Naive thymus-derived CD4-positive, alpha-beta T cell (primary cell): ENCODE measurements around the gene ARL14EPL. TPM values are rescaled to one million over a fixed set of nuclear protein-coding genes. Genes with fewer than 3 reads are reported as not detected.

Experiments
- ATAC-seq: fragments of 150-1000 bp; cut with Tn5 transposase; 2 replicates; pipeline ENCODE4 v1.10.0; 2021; ENCODE audit warnings: mild to moderate bottlenecking, moderate library complexity
- CTCF ChIA-PET: fragments of 350-600 bp; sonication (Branson Sonifier 250); formaldehyde crosslinking; loops from one replicate; lab custom pipeline; 2021; ENCODE audit warnings: antibody characterized with exemption; lab: Charles Lee
- POLR2A ChIA-PET: fragments of 350-600 bp; sonication (Branson Sonifier 250); formaldehyde crosslinking; loops from one replicate; lab custom pipeline; 2021; ENCODE audit warnings: antibody characterized with exemption, inconsistent platforms; lab: Charles Lee
- DNase-seq, 9 donors: peaks; one replicate each; pipeline versions ENCODE4 v3.0.0 to v3.0.0-alpha.2; 2020 to 2022; ENCODE audit warnings: mixed read lengths in 1 of 9
- H3K27ac ChIP-seq: one replicate; pipeline ENCODE4 v1.7.0; 2013; ENCODE audit warnings: mild to moderate bottlenecking, low read depth, low read length, moderate library complexity
- H3K27me3 ChIP-seq, 2 donors: one replicate each; pipeline ENCODE4 v1.7.0; 2013; ENCODE audit warnings: low read length in 2 of 2, mild to moderate bottlenecking in 2 of 2, moderate library complexity in 2 of 2; ENCODE audit not compliant: control insufficient read depth in 2 of 2, insufficient read depth in 2 of 2
- H3K36me3 ChIP-seq, 3 experiments: 1 replicate in 2 of 3; 2 replicates in 1 of 3; pipeline ENCODE4 v1.7.0; 2013; ENCODE audit warnings: low read length in 3 of 3, mild to moderate bottlenecking in 3 of 3, moderate library complexity in 1 of 3; ENCODE audit not compliant: insufficient read depth in 3 of 3, control insufficient read depth in 2 of 3
- H3K4me1 ChIP-seq, 2 donors: one replicate each; pipeline ENCODE4 v1.7.0; 2013; ENCODE audit warnings: low read length in 2 of 2, mild to moderate bottlenecking in 2 of 2, moderate library complexity in 1 of 2; ENCODE audit not compliant: control insufficient read depth in 2 of 2, insufficient read depth in 2 of 2
- H3K4me3 ChIP-seq: 2 replicates; pipeline ENCODE4 v1.7.0; 2013; ENCODE audit warnings: mild to moderate bottlenecking, low read length
- H3K9me3 ChIP-seq, 3 experiments: 1 replicate in 2 of 3; 2 replicates in 1 of 3; pipeline ENCODE4 v1.7.0; 2013; ENCODE audit warnings: low read length in 3 of 3; ENCODE audit not compliant: control insufficient read depth in 2 of 3
- H3K27ac Mint-ChIP-seq, 9 donors: one replicate each; pipeline ENCODE4 v1.8.0; 2020 to 2022; ENCODE audit warnings: mixed read lengths in 9 of 9, mild to moderate bottlenecking in 8 of 9, moderate library complexity in 5 of 9, inconsistent platforms in 2 of 9
- H3K27me3 Mint-ChIP-seq, 5 donors: one replicate each; pipeline ENCODE4 v1.8.0; 2021 to 2022; ENCODE audit warnings: mixed read lengths in 5 of 5, mild to moderate bottlenecking in 1 of 5
- H3K36me3 Mint-ChIP-seq, 5 donors: one replicate each; pipeline ENCODE4 v1.8.0; 2020 to 2022; ENCODE audit warnings: mixed read lengths in 5 of 5, mild to moderate bottlenecking in 3 of 5, inconsistent platforms in 1 of 5
- H3K4me1 Mint-ChIP-seq, 7 donors: one replicate each; pipeline ENCODE4 v1.8.0; 2020 to 2022; ENCODE audit warnings: mixed read lengths in 7 of 7, mild to moderate bottlenecking in 3 of 7, inconsistent platforms in 1 of 7
- H3K4me3 Mint-ChIP-seq, 10 donors: one replicate each; pipeline ENCODE4 v1.8.0; 2020 to 2022; ENCODE audit warnings: mild to moderate bottlenecking in 10 of 10, mixed read lengths in 10 of 10, moderate library complexity in 6 of 10, inconsistent platforms in 2 of 10
- H3K9me3 Mint-ChIP-seq, 11 donors: one replicate each; pipeline ENCODE4 v1.8.0; 2020 to 2022; ENCODE audit warnings: mixed read lengths in 11 of 11, mild to moderate bottlenecking in 4 of 11, inconsistent platforms in 1 of 11, moderate library complexity in 1 of 11
- intact Hi-C, 2 donors: fragments of 100-400 bp; cut with micrococcal nuclease; formaldehyde crosslinking; loops; one replicate each; pipeline ENCODE4 v1.15.1; 2023
- polyA plus RNA-seq, 2 donors: library from polyadenylated mRNA; unstranded; fragments of 300-500 nt; fragmentation: Illumina TruSeq; gene quantifications; one replicate each; pipeline ENCODE4 v1.2.3, GENCODE V29; 2021
- total RNA-seq, 6 experiments: library from RNA in 5 of 6; stranded (reverse) in 5 of 6; gene quantifications; 1 replicate in 5 of 6; 2 replicates in 1 of 6; pipeline ENCODE4 v1.2.3 and lab custom pipeline; 2021 to 2026

The ARL14EPL gene
- total and polyA plus RNA-seq, 7 experiments from 2014 or later, result not detected

- no peaks in the 10 kb centered on the region for H3K36me3 Mint-ChIP-seq
- intact Hi-C loops, result no loop called here
These were observed 6.4 kb upstream of the ARL14EPL start for GRCh38 chr5:116025866-116026265.

DNA sequence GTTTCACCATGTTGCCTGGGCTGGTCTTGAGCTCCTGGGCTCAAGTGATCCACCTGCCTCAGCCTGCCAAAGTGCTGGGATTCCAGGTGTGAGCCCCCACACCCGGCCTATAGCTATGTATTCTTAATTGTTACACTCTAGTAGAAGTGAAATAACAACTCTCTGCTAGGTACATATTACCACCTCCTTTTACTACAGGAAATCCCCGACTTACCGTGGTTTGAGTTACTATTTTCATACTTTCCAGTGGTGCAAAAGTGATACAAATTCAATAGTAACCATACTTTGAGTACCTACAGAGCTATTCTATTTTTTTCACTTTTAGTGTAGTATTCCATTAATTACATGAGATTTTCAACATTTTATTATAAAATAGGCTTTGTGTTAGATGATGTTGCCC is 719 bp downstream of the ARL14EPL start:
- Mint-ChIP-seq H3K4me3 (no peak overlapping the region), H3K27me3 (peaks cover 13 to 39% (median 25%) of the 10 kb centered on the region in 5 donors), H3K27ac (no peak overlapping the region), H3K36me3 (no peaks in the 10 kb centered on the region), H3K9me3 (peaks cover 0 to 2% (median 0%) of the 10 kb centered on the region in 11 donors), H3K4me1 (no peaks in the 10 kb centered on the region)
- H3K4me3 ChIP-seq, result no peak overlapping the region
- H3K9me3 ChIP-seq, result no peaks in the 10 kb centered on the region
- intact Hi-C loops, result no loop called here
- H3K27ac ChIP-seq, result no peak overlapping the region
- ChIA-PET POLR2A (no interaction called here), CTCF (no interaction called here)
- DNase-seq, result no peak
- no peaks in the 10 kb centered on the region for H3K36me3 ChIP-seq
- no peak for ATAC-seq
- H3K4me1 ChIP-seq, result no peaks in the 10 kb centered on the region
- H3K27me3 ChIP-seq, result no peaks in the 10 kb centered on the region

More at GRCh38 chr5:116025866-116026265, 6.4 kb upstream of the ARL14EPL start:
- H3K4me1 ChIP-seq, result no peaks in the 10 kb centered on the region
- H3K4me1 Mint-ChIP-seq, result no peaks in the 10 kb centered on the region
- H3K27ac ChIP-seq, result no peak overlapping the region
- H3K27me3 ChIP-seq, result no peaks in the 10 kb centered on the region
- no peaks in the 10 kb centered on the region for H3K9me3 Mint-ChIP-seq
- no peak for ATAC-seq
- no peak overlapping the region for H3K27ac Mint-ChIP-seq
- H3K9me3 ChIP-seq, result no peaks in the 10 kb centered on the region
- DNase-seq, result no peak
- H3K4me3 Mint-ChIP-seq, result no peak overlapping the region
- no peak overlapping the region for H3K4me3 ChIP-seq
- H3K36me3 ChIP-seq, result no peaks in the 10 kb centered on the region
- CTCF ChIA-PET, result no interaction called here
- peaks cover 10 to 25% (median 16%) of the 10 kb centered on the region in 5 donors for H3K27me3 Mint-ChIP-seq
- POLR2A ChIA-PET, result no interaction called here

GRCh38 chr5:116035123-116035522 is 2.9 kb downstream of the ARL14EPL start:
- Histone ChIP-seq H3K4me1 (no peaks in the 10 kb centered on the region), H3K36me3 (no peaks in the 10 kb centered on the region), H3K27me3 (no peaks in the 10 kb centered on the region), H3K27ac (no peak overlapping the region), H3K9me3 (no peaks in the 10 kb centered on the region), H3K4me3 (no peak overlapping the region)
- no peak for DNase-seq
- ChIA-PET CTCF (no interaction called here), POLR2A (no interaction called here)
- ATAC-seq, result no peak
- peaks cover 6 to 45% (median 32%) of the 10 kb centered on the region in 5 donors for H3K27me3 Mint-ChIP-seq
- H3K27ac Mint-ChIP-seq, result no peak overlapping the region
- H3K4me1 Mint-ChIP-seq, result no peaks in the 10 kb centered on the region
- no peaks in the 10 kb centered on the region for H3K36me3 Mint-ChIP-seq
- H3K9me3 Mint-ChIP-seq, result peaks cover 0 to 2% (median 0%) of the 10 kb centered on the region in 11 donors
- intact Hi-C loops, result no loop called here
- no peak overlapping the region for H3K4me3 Mint-ChIP-seq

DNA sequence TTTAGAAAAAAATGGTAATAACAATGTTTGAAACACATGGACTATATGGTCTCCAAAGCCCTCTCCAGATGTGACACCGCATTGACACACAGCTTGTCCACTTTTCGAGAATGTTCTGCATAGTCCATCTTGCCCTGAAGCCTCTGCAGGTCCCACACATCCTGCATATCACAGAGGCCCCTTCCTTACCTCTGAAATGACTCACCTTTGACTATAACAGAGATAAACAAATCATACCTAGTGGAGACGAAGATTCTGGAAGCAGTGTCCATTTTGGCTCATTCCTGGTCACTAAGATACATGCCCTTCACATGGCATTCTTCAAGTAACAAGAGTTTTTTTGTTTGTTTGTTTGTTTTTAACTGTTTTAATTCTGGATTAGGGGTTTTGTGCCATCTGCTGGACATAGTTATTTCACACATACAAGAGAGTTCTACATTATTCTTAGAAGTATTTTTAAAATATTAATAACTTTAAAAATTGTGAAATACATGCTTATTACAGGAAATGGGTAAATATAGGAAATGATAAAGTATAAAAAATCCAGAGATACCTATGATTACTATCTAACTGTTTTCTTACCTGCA is 5.1 kb downstream of the ARL14EPL start:
- ATAC-seq, result no peak

DNA sequence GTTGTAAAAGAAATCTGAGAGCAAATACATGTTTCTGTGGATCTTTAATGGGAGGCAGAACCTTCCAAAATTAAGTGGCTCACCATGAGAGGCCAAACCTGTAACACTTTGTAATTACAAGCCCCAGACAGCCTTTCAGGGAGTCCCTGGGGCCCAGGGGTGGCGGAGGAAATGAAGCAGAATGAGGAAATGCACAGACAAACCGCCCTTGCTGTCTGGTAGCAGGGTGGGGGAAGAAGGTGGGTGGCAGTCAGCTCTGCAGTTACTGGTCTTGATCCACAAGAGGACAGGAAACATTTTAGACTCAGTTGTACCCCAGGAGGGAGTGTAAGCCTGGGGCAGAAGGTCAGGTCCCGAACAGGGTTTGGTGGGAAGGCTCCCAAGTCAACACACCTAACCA is 6.5 kb downstream of the ARL14EPL start:
- intact Hi-C loops, result no loop called here
- Histone ChIP-seq H3K9me3 (no peaks in the 10 kb centered on the region), H3K4me3 (no peak overlapping the region), H3K27me3 (no peaks in the 10 kb centered on the region), H3K27ac (no peak overlapping the region), H3K36me3 (no peaks in the 10 kb centered on the region), H3K4me1 (no peaks in the 10 kb centered on the region)
- Mint-ChIP-seq H3K4me1 (no peaks in the 10 kb centered on the region), H3K9me3 (no peaks in the 10 kb centered on the region), H3K27me3 (peaks cover 6 to 44% (median 28%) of the 10 kb centered on the region in 5 donors), H3K4me3 (no peak overlapping the region), H3K27ac (no peak overlapping the region), H3K36me3 (no peaks in the 10 kb centered on the region)
- CTCF ChIA-PET, result no interaction called here
- peak; percentile 75 for ATAC-seq
- POLR2A ChIA-PET, result no interaction called here
- peak in 1 of 9 donors; percentile 0 for DNase-seq

More for the DNA sequence above, 5.1 kb downstream of the ARL14EPL start:
- ChIA-PET POLR2A (no interaction called here), CTCF (no interaction called here)
- H3K36me3 Mint-ChIP-seq, result no peaks in the 10 kb centered on the region
- Histone ChIP-seq H3K4me1 (no peaks in the 10 kb centered on the region), H3K36me3 (no peaks in the 10 kb centered on the region), H3K9me3 (no peaks in the 10 kb centered on the region), H3K4me3 (no peak overlapping the region), H3K27me3 (no peaks in the 10 kb centered on the region), H3K27ac (no peak overlapping the region)
- intact Hi-C loops, result no loop called here
- no peak overlapping the region for H3K4me3 Mint-ChIP-seq
- DNase-seq, result no peak
- peaks cover 0 to 2% (median 0%) of the 10 kb centered on the region in 11 donors for H3K9me3 Mint-ChIP-seq
- H3K4me1 Mint-ChIP-seq, result no peaks in the 10 kb centered on the region
- peaks cover 6 to 42% (median 35%) of the 10 kb centered on the region in 5 donors for H3K27me3 Mint-ChIP-seq
- H3K27ac Mint-ChIP-seq, result no peak overlapping the region

DNA sequence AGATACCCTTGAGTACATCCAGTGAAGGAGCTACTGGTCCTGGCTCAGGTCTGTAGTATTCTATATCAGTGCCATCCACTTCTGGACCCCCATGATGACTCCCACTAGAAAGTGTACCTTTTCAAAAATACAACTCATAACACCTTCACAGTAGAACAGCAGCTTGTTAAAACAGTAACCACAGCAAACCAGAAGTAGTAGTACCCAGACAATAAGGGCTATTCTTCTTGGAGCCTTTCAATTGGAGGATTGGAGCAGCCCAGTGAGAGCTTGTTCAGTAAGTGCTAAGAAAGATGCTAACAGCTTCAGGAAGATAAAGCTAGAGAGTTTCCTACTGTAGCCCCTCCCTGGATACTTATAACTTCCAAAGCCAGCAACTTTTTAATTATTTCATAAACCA is 10.1 kb downstream of the ARL14EPL start:
- Histone ChIP-seq H3K9me3 (no peaks in the 10 kb centered on the region), H3K36me3 (no peaks in the 10 kb centered on the region), H3K27ac (no peak overlapping the region), H3K4me3 (no peak overlapping the region), H3K27me3 (no peaks in the 10 kb centered on the region), H3K4me1 (no peaks in the 10 kb centered on the region)
- intact Hi-C loops, result no loop called here
- Mint-ChIP-seq H3K27me3 (peaks cover 6 to 33% (median 19%) of the 10 kb centered on the region in 5 donors), H3K27ac (no peak overlapping the region), H3K9me3 (no peaks in the 10 kb centered on the region), H3K4me1 (no peaks in the 10 kb centered on the region), H3K4me3 (no peak overlapping the region), H3K36me3 (no peaks in the 10 kb centered on the region)
- ATAC-seq (no peak), DNase-seq (no peak)
- ChIA-PET POLR2A (no interaction called here), CTCF (no interaction called here)

GRCh38 chr5:116044073-116044472 is 11.8 kb downstream of the ARL14EPL start:
- no peak overlapping the region for H3K27ac Mint-ChIP-seq
- DNase-seq (no peak), ATAC-seq (no peak)
- H3K27me3 Mint-ChIP-seq, result peaks cover 6 to 26% (median 17%) of the 10 kb centered on the region in 5 donors
- no peak overlapping the region for H3K4me3 Mint-ChIP-seq
- Histone ChIP-seq H3K9me3 (no peaks in the 10 kb centered on the region), H3K27ac (no peak overlapping the region), H3K27me3 (no peaks in the 10 kb centered on the region), H3K4me1 (no peaks in the 10 kb centered on the region), H3K36me3 (no peaks in the 10 kb centered on the region), H3K4me3 (no peak overlapping the region)
- CTCF ChIA-PET, result no interaction called here
- no peaks in the 10 kb centered on the region for H3K4me1 Mint-ChIP-seq
- H3K9me3 Mint-ChIP-seq, result no peaks in the 10 kb centered on the region
- POLR2A ChIA-PET, result no interaction called here
- no peaks in the 10 kb centered on the region for H3K36me3 Mint-ChIP-seq
- intact Hi-C loops, result no loop called here
